ENCODE data around the gene MDM1.

The MDM1 gene

GRCh38 chr12:68367903-68368302 lies 35.7 kb upstream of the MDM1 start (continued):
- no peak for TF ChIP-seq TSHZ2 (CRISPR knock-in tag; IDR thresholded peaks at IDR 0.05)

GRCh38 chr12:68367116-68367515 lies 35.0 kb upstream of the MDM1 start:
- TF ChIP-seq BACH2 (CRISPR knock-in tag; IDR thresholded peaks at IDR 0.05; ENCODE audit: borderline replicate concordance) = no peak
- TF ChIP-seq PATZ1 (CRISPR knock-in tag; IDR thresholded peaks at IDR 0.05; ENCODE audit: borderline replicate concordance) = no peak
- TF ChIP-seq ZNF70 (CRISPR knock-in tag; IDR thresholded peaks at IDR 0.05) = no peak
- TF ChIP-seq ARNTL (CRISPR knock-in tag; IDR thresholded peaks at IDR 0.05; ENCODE audit: borderline replicate concordance, low read depth) = no peak
- TF ChIP-seq OSR1 (CRISPR knock-in tag; IDR thresholded peaks at IDR 0.05) = no peak
- no peak for TF ChIP-seq TOX (CRISPR knock-in tag; IDR thresholded peaks at IDR 0.05; ENCODE audit: borderline replicate concordance)
- TF ChIP-seq ZFP30 (CRISPR knock-in tag; IDR thresholded peaks at IDR 0.05) = no peak
- TF ChIP-seq ESRRG (CRISPR knock-in tag; IDR thresholded peaks at IDR 0.05) = no peak
- TF ChIP-seq ZFP3 (CRISPR knock-in tag; IDR thresholded peaks at IDR 0.05) = no peak
- TF ChIP-seq CREB5 (CRISPR knock-in tag; IDR thresholded peaks at IDR 0.05; ENCODE audit: low read depth) = no peak
- TF ChIP-seq TCF4 (CRISPR knock-in tag; IDR thresholded peaks at IDR 0.05; ENCODE audit: borderline replicate concordance) = no peak
- TF ChIP-seq ZNF8 (CRISPR knock-in tag; IDR thresholded peaks at IDR 0.05) = no peak
- TF ChIP-seq CSRNP3 (CRISPR knock-in tag; IDR thresholded peaks at IDR 0.05) = no peak
- no peak for TF ChIP-seq GLIS3 (CRISPR knock-in tag; IDR thresholded peaks at IDR 0.05)
- TF ChIP-seq POU6F1 (CRISPR knock-in tag; IDR thresholded peaks at IDR 0.05; ENCODE audit: borderline replicate concordance, low read depth) = no peak
- no peak for TF ChIP-seq TSHZ2 (CRISPR knock-in tag; IDR thresholded peaks at IDR 0.05)
- no peak for ATAC-seq

DNA sequence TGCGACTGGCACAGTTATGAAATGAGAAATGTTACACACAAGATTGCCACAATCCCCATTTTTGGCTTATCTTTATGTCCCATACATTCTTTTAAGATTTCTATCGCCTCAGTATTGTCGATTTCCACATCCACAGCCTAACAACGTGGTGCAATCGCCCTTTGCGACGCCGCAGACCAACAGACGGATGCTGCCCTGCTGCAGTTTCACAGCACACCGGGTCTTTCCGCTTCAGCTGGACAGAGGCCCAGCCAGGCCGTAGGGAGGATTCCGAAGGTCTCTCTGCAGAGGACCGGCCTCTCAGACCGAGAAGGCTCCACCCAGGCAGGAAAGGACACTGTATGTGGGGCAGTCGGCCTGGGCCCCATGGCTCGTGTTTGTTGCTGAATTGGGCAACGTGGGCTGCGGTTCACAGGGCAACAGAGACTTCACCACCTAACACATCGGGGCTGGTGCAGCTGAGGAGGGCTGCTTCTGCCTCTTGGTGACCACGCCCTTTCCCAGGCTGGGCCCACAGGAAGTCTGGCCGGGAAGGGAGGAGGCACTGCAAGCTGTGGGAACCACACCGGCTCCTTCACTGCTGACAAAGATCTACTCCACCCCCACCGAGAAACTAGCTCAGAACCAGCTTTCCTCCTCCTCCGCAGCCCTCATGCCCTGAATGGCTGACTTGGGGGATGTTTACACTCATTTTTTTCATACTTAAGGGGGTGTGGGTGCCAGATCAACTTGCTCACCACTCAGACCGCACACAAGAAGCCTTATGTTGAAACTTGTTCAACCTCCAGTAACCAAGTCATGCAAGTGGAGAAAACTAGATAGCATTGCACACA lies 32.9 kb upstream of the MDM1 start:
- peak; percentile 48; the same call in 1 of the 3 replicates for ATAC-seq
- TF ChIP-seq TCF4 (CRISPR knock-in tag; IDR thresholded peaks at IDR 0.05; ENCODE audit: borderline replicate concordance) (no peak), ZNF70 (CRISPR knock-in tag; IDR thresholded peaks at IDR 0.05) (no peak), BACH2 (CRISPR knock-in tag; IDR thresholded peaks at IDR 0.05; ENCODE audit: borderline replicate concordance) (no peak), PPARA (CRISPR knock-in tag; IDR thresholded peaks at IDR 0.05; ENCODE audit: borderline replicate concordance) (no peak), GLIS3 (CRISPR knock-in tag; IDR thresholded peaks at IDR 0.05) (no peak), OSR1 (CRISPR knock-in tag; IDR thresholded peaks at IDR 0.05) (no peak), PATZ1 (CRISPR knock-in tag; IDR thresholded peaks at IDR 0.05; ENCODE audit: borderline replicate concordance) (no peak), ZC3H10 (CRISPR knock-in tag; IDR thresholded peaks at IDR 0.05) (no peak), ZFP30 (CRISPR knock-in tag; IDR thresholded peaks at IDR 0.05) (no peak), ESRRG (CRISPR knock-in tag; IDR thresholded peaks at IDR 0.05) (no peak), ZNF565 (CRISPR knock-in tag; conservative IDR thresholded peaks at IDR 0.05; ENCODE audit: low read depth) (no peak), CSRNP3 (CRISPR knock-in tag; IDR thresholded peaks at IDR 0.05) (no peak), CSDC2 (CRISPR knock-in tag; IDR thresholded peaks at IDR 0.05) (no peak), ZNF8 (CRISPR knock-in tag; IDR thresholded peaks at IDR 0.05) (no peak)

All from SK-N-SH treated with all-trans-retinoic acid at 6 μM for 48 hours (cell line).